GM12872 (cell line): ENCODE results near the gene PALM.
A peak's percentile ranks its signal among the peaks of the same experiment; 100 is the strongest.

ENCODE experiments used
- TF ChIP-seq, protein P1 (sequence below): IDR thresholded peaks from 3 replicates; pipeline ENCODE4 v1.5.1; 2011; ENCODE audit warnings: low read depth, mild to moderate bottlenecking, low read length, moderate library complexity; ENCODE audit not compliant: insufficient read depth

The PALM gene

DNA sequence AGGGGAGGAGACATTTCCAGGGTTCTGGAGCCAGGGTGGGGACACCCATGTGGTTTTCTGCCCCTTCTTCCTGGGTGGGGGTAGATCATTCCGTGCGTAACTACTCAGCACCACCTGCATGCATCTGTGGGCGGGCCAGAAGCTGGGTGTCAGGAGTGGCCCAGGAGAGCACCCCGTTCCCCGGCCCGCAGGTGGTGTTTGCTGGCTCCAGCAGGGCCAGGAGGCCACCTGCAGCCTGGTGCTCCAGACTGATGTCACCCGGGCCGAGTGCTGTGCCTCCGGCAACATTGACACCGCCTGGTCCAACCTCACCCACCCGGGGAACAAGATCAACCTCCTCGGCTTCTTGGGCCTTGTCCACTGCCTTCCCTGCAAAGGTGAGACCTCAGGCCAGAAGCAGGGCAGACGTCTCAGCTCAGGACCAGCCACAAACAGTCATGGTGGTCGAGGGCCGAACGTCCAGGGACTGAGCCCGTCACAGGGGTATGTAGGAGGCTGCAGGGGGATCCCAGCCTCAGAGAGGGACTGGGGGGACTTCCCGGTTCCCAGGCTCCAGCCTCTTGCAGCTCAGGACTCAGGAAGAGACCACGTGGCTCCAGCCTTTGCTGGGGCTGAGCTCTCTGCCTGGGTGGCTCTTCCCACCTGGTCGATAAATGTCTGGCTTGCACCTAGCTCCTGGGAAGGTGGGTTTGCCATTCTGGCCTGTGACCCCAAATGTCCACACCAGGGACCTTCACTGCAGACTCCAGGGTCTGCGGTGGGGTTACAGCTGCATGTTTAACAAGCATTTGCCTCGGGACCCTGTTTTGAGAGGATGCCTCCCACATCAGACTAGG, 30.9 kb upstream of the PALM start:
- TF ChIP-seq, protein P1, sequence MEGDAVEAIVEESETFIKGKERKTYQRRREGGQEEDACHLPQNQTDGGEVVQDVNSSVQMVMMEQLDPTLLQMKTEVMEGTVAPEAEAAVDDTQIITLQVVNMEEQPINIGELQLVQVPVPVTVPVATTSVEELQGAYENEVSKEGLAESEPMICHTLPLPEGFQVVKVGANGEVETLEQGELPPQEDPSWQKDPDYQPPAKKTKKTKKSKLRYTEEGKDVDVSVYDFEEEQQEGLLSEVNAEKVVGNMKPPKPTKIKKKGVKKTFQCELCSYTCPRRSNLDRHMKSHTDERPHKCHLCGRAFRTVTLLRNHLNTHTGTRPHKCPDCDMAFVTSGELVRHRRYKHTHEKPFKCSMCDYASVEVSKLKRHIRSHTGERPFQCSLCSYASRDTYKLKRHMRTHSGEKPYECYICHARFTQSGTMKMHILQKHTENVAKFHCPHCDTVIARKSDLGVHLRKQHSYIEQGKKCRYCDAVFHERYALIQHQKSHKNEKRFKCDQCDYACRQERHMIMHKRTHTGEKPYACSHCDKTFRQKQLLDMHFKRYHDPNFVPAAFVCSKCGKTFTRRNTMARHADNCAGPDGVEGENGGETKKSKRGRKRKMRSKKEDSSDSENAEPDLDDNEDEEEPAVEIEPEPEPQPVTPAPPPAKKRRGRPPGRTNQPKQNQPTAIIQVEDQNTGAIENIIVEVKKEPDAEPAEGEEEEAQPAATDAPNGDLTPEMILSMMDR, result no peak

- TF ChIP-seq, protein P1, result no peak
Observed at GRCh38 chr19:678791-679388, 29.8 kb upstream of the PALM start.

DNA sequence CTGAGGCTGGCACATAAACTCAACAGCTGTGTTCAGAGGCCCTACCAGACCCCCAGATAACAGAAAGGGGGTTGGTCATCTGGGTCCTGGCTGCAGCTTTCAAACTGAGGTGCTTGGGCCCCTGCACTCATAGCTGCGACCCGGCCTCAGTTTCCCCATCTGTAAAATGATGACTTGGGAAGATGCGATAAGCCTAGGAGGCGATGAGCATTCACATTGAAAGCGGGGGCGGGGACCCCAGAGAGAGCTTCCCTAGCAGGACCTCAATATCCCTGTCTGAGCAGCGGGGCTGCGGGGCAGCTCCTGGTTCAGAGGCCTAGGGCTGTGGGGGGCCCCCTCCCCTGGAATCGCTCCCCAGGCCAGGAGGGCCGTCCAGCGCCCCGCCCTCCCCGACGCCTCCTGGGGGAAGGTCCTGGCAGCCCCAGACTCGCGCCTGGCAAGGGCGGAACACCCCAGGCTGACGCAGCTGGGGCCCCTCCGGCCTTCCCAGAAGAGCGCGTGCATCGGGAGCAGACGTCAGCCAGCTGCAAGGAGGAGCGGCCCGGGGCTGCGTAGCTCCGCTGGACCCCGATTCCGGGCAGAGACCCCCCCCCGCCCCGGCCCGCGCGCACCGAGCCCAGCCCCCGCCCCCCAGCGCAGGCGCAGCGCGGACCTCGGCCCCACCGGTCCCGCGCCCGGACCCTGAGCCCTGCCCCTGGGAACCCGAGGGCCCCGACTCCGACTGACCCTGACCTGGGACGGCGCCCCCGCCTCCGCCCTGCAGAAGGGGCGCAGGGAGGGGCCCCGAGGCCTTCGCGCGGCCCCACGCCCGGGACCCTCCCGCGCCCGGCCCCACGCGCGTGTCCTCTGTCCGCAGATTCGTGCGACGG, 29.1 kb upstream of the PALM start:
- TF ChIP-seq, protein P1, result no peak

- TF ChIP-seq, protein P1, result peak; percentile 41; the same call in 2 of the 3 replicates
Observed at GRCh38 chr19:680287-681028, 28.3 kb upstream of the PALM start.

DNA sequence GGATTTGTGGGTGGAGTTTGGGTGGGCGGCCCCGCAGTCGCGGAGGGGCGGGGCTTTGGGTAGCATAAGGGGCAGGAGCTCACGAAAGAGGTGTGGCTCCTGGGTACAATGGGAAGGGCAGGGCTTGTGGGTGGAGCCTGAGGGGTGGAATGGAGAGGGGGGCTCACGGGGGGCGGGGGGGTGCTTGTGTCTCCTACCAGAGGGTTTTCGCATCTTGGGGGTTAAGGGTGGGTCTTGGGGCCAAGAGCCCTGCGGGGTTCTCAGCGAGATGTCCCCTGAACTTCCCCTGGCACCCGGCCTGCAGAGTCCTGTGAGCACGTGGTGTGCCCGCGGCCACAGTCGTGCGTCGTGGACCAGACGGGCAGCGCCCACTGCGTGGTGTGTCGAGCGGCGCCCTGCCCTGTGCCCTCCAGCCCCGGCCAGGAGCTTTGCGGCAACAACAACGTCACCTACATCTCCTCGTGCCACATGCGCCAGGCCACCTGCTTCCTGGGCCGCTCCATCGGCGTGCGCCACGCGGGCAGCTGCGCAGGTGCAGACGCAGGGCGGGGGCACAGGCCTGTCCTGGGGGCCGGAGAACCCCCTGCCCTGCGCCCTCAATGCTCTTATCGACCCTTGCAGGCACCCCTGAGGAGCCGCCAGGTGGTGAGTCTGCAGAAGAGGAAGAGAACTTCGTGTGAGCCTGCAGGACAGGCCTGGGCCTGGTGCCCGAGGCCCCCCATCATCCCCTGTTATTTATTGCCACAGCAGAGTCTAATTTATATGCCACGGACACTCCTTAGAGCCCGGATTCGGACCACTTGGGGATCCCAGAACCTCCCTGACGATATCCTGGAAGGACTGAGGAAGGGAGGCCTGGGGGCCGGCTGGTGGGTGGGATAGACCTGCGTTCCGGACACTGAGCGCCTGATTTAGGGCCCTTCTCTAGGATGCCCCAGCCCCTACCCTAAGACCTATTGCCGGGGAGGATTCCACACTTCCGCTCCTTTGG, 27.4 kb upstream of the PALM start:
- TF ChIP-seq, protein P1, result no peak

DNA sequence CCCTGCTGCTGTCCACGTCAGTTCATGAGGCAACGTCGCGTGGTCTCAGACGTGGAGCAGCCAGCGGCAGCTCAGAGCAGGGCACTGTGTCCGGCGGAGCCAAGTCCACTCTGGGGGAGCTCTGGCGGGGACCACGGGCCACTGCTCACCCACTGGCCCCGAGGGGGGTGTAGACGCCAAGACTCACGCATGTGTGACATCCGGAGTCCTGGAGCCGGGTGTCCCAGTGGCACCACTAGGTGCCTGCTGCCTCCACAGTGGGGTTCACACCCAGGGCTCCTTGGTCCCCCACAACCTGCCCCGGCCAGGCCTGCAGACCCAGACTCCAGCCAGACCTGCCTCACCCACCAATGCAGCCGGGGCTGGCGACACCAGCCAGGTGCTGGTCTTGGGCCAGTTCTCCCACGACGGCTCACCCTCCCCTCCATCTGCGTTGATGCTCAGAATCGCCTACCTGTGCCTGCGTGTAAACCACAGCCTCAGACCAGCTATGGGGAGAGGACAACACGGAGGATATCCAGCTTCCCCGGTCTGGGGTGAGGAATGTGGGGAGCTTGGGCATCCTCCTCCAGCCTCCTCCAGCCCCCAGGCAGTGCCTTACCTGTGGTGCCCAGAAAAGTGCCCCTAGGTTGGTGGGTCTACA, 25.9 kb upstream of the PALM start:
- TF ChIP-seq, protein P1, result no peak
